Forelimb muscle (tissue), 1 donor: ENCODE data around the gene C2orf49. TPM values are rescaled to one million over a fixed set of nuclear protein-coding genes. Genes with fewer than 3 reads are reported as not detected.

Experiments
- DNase-seq: peaks from one replicate; pipeline ENCODE4 v3.0.0-alpha.2; 2013; ENCODE audit warnings: low read depth
- polyA plus RNA-seq: library from polyadenylated mRNA; unstranded; fragments of 120-200 nt; gene quantifications from one replicate; pipeline ENCODE4 v1.2.1, GENCODE V29; 2013; ENCODE audit not compliant: insufficient read length

The C2orf49 gene
- polyA plus RNA-seq, 1 donor: 16.6 TPM

DNA sequence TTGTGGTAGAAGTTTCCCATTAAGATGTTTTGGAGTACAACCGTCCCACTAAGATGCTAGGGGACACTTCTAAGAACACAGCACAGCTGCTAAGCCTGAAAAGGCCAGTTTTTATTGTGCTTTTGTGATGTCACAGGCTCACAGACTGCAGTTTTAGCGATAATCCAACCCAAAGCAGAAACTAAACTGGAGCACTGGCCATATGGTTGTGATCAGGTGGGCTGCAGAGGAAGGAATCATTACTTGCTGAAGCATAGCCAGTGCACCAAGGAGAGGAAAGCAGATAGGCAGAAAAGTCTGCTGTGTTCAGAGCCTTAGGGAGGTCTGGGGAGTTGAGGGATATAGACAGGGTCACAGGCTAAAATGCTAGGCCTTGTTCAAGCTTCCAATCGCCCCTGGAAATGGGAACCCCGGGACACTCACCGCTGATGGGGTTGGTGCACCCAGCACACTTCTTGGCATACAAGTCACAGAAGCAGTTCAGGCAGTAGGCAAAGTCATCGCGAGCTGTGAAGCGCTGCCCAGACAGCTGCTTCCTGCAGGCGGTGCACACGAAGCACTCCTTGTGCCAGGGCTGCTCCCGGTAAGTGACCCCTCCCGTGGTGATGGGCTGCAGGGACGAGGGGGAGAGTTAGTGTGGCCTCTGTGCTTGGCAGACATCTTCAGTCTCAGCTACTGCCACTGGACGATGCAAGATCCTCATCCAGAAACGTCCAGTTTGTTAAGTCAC is 25.7 kb downstream of the C2orf49 start:
- peak; percentile 43 for DNase-seq

DNA sequence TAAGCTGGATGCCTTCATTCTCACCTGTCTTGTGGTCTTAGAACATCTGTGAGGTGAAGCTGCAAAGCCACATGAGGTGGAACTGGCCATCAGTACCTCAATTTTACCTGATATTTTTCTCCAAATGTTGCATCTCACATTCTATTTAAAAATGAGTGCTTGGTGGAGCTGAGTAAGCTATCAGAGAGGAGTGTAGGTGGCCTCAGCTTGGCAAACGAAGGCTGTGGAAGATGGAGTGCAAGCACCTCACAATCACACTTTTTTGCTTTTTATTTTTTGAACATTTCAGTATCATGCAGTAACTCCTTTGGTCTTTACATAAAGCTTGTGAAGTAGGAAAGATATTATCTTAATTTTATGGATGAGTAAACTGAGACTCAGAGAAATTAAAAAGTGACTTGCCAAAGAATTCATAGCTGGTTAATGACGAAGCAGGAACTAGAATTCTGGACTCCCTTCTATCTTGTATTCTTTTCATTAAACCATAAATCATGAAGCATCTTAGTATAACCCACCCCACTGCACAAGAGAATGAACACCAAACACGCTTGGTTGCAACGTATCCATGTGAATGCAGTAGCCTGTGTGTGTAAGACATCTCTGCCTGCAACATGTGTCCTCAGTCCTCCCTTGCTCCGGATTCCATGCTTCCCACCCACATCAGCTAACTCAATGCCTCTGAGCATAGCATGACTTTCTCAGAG is 27.2 kb downstream of the C2orf49 start:
- no peak for DNase-seq

DNA sequence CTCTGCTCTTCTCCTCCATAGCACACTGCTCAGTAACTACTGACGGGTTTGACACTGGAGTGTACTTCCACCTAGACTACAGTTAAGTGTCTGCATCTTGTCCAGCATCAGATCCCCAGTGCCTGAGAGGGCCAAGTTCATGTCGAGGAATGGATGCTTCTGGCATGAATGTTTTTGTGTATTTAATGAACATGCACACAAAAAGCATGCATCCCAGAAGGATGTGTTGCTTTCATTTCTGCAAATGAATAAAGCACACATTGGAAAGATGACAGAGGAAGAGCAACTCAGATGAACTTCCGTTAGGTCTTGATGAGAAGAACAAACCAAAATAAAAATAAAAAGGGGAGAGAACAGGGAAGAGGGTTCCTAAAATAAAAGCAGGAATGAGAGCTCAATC is 27.9 kb downstream of the C2orf49 start:
- no peak for DNase-seq

DNA sequence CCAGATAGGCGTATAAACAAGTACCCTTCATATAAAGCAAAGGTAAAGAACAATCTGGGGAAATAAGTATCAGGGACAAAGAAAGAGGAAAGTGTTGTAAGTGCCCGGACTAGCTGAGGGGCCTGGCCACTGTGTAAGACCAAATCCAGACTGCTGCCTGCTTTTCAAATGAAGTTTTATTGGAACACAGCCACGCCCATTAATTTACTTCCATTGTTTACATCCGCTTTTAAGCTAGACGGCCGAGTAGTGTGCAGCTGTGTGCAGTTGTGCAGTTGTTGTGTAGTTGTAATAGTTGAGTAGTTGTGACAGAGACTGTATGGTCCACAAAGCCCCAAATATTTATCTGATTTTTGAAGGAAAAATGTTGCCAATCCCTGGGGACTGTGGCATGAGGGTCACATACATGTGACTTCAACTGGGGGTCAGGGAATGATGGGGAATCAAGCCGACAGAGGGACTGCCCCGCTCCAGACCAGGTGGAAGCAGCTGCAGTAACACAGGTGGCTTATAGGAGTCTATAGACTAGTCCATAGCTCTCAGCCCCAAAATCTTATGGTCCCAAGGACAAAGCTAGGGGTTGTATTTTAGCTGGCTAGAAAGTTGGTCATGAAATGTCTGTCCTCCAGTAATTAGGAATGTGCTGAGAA is 31.5 kb downstream of the C2orf49 start:
- DNase-seq: no peak

DNA sequence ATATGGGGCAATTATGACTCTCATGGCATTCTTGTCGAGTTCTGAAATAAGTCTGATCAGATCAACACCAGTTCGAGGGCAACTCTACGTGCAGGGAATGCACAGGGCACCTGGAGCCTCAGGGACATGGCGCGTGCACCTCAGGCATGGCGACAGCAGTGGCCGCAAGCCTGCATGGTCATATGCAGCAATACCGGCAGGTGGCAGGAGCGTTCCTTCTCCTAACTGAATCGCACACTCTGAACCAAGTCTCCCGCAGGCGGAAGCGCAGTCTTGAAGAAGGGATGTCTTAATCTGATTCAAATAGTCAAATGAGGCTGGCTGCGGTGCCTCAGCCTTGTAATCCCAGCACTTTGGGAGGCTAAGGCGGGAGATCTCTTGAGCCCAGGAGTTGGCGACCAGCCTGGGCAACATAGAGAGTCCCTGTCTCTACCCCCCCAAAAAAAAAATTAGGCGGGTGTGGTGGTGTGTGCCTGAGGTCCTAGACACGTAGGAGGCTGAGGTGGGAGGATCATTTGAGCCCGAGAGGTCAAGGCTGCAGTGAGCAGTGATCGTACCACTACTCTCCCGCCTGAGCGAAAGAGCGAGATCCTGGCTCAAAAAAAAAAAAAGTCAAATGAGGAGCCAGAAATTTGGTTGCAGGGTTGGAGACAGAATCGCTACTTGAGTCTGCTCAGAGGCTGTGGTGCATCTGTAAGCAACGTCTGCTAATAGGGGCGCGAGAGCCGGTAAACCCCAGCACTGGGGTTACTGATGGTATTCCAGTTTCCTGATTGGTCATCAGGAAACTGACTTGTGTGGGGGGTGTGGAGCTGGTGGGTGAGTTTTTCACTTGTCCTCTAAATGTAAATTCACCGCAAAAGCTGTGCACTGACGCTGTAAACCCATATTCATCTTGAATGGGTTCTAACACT is 32.7 kb downstream of the C2orf49 start:
- peak; percentile 68 for DNase-seq

DNA sequence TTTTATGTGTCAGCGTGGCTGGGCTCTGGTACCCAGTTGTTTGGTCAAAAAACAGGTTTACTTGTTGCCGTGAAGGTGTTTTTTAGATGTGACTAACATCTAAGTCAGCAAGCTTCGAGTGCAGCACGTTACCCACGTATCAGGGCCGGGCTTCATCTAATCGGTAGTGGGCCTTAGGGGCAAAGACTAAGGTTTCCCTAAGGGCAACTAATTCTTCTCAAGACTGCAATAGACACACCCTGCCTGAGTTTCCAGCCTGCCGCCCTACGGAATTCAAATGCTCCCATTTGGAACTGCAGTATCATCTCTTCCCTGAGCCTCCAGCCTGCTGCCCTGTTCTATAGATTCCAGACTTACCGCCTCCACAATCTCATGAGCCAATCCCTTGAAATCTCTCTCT is 33.8 kb downstream of the C2orf49 start:
- no peak for DNase-seq

DNA sequence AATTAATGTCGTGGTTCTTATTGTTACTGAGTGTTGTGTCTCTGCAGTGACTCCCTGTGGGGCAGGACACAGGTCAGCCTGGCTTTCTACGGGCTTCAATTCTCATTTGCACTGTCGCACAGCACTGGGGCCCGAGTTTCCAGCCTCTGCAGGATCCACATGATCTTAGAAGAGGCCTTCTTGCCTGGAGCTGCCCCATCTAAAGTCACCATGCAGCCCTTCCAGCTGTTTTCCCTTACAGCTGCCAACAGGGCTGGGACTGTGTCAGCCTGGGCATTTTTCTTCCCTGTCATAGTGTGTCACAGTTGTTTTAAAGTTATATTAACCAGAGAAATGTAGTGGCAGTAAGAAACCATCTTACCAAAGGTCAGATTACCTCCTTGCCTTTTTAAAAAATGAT is 34.5 kb downstream of the C2orf49 start:
- DNase-seq: no peak

DNA sequence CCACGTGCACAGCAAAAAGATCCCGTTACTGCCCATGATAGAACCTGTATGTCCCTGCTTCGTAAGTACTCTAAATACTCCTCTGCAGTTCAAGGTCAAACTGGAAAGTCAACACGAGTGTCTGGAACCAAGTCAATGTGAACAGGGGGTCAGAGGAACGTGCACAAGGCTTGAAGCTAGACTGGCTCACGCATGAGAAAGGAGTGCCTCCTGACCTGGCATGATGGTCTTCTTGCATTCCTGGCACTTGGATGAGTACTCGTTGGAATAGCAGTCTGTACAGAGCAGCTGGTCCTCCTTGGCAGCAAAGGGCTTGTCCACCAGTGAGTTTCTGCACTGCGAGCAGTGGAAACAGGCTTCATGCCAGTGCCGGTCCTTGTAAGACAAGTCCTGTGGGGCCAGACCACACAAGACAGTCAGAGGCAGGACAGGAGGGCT is 36.0 kb downstream of the C2orf49 start:
- DNase-seq: no peak

DNA sequence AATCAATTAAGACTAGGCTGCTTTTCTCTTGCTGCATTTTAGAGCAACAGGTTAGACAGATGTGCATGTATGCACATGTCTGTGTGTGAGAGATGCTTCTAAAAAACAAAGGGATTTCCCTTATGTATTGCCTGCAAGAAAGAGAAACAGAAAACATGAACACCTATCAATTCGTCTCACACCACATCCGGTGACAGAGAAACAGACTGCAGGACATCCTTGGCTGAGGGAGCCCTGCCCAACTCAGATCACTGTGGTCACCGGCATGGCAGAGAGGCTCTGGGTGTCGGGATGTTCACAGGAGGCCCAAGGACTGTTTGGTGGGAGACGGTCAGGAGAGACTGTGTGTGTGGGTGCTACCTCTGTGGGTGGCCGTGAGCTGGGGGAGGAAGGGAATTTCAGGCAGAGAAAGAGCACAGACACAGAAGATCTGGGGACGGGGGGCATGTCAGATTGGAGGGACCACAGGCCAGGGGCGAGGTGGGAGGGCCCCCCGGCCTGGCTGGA is 36.6 kb downstream of the C2orf49 start:
- no peak for DNase-seq

DNA sequence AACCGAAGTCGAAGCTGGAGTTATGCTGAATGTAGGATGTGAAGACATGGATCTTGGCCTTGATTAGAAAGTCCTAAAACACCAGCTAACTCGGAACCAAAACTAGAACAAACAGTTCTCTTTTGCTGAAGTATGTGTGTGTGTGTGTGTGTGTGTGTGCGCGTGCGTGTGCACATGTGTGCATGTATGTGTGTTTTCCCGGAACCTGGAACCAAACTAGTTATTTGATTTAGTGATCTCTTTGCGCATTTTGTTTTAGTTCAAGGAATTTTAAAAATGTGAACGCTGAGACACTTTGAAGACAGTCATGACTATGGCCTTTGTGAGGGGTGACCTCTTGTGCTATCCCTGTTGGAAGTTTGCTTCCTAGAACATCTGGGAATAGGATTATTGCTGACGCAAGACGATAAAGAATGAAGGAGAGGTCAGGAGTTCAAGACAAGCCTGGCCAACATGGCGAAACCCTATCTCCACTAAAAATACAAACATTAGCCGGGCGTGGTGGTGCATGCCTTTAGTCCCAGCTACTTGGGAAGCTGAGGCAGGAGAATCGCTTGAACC is 37.7 kb downstream of the C2orf49 start:
- no peak for DNase-seq

DNA sequence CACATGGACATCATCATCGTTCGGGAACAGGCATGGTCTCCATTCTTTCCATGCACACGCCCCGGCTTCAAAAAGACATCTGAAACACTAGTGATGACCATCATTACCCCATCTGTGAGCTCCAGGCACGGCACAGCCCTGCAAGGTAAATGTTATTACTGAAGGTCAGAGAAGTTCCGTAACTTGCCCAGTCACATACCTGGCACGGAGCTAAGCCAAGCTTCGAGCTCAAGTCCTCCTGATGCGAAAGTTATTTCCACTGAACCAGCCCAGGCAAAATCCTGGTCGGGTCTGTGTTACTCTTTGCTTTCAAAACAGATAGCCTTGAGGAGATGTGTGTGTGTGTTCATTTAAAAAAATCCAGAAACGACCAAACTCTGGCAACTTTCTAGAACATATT is 38.7 kb downstream of the C2orf49 start:
- DNase-seq: no peak

DNA sequence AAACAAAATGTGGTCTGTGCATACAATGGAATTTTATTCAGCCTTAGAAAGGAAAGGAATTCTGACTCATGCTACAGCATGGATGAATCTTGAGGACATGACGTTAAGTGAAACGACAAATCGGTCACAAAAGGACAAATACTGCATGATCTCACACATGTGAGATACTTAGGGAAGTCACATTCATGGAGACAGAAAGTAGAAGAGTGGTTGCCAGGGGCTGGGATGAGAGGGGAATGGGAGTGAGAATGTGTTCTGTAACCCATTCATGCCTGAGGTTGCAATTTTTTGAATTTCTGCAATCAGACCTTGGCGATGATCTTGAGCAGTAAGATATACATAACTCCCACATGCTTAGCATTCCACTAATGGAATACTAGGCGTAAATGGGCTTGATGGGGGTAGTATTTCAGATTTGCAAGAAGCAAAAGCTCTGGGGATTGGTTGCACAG is 39.5 kb downstream of the C2orf49 start:
- no peak for DNase-seq

DNA sequence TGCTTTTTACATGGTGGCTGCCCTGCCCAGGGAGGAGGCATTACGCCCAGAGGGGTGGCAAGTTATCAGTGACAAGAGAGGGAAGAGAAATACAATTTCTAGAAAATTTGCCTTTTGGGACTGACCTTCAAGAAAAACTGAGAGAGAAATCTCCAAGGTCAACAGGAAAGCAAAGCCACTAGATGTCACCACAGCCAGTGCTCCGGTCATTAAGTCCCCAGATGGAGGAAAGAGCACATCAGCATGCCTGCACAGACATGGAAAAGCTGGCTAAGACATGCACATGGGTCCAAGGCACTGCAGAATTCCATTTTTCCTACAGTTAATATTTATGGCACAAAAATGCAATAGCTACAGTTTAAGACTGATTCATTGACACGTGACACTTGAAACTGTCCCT is 40.5 kb downstream of the C2orf49 start:
- no peak for DNase-seq

DNA sequence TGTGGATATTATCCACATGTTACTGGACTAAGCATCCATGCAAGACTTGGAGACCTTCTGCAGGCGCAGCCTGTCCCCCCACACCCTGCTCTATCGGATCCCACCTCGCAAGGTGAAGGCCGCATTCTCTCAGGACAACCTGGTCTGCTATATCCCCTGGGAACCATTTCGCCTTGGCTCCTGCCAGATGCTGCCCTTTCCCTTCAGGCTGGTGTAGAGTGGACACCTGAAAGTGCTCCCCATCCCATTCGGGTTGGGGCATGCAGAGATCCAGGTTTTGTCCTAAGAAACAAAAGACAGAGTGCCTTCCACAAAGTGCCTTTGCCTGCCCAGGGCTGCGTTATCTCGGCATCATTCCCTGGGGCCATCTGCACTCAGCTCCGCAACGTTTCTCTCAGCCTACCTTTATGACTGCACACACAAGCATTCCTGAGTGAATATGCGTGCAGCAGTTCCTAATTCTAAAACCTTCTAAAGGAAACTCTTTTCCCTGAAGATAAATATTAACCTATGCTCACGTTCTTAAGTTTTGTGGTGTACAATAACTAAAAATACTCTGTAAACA is 41.0 kb downstream of the C2orf49 start:
- DNase-seq: no peak

DNA sequence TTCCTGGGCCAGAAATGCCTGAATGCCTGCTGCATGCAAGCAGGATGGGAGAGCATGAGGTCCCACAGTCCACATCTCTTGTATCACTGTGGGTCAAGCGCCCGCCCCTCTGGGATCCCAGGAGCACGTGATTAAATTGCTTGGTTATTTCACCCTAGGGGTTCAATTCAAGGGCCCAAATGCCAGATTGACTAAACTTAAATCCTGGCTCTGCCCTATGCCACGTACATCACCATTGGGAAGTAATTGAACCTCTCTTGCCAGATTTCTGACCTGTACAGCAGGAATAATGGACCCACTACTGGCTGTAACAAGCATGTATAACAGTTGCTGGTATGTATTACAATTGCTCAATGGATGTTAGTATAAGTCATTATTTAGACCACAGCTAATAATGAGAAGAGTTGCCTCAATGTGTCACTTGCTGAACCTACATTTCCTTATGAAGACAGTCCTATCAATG is 41.6 kb downstream of the C2orf49 start:
- DNase-seq: no peak

DNA sequence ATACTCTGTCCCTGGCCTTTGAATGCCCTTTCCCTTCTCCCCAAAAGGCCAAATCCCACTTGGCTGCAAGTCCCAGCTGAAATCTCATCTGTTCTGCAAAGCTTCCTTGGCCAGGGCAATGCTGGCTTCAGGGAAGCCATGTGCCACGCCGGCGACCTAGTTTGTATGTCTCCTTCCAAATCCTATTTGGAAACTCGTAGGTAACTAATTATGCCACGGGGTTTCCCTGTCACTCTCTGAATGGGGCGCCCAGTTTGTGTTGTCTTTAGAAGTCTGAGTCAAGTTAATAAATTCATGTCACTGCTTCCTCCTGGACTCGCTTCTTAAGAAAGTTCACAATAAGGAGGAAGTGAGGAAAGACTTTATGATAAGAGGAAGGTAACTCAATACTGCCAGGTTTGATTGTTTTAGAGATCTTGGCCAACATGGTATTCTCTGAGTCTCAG is 42.4 kb downstream of the C2orf49 start:
- DNase-seq: no peak

DNA sequence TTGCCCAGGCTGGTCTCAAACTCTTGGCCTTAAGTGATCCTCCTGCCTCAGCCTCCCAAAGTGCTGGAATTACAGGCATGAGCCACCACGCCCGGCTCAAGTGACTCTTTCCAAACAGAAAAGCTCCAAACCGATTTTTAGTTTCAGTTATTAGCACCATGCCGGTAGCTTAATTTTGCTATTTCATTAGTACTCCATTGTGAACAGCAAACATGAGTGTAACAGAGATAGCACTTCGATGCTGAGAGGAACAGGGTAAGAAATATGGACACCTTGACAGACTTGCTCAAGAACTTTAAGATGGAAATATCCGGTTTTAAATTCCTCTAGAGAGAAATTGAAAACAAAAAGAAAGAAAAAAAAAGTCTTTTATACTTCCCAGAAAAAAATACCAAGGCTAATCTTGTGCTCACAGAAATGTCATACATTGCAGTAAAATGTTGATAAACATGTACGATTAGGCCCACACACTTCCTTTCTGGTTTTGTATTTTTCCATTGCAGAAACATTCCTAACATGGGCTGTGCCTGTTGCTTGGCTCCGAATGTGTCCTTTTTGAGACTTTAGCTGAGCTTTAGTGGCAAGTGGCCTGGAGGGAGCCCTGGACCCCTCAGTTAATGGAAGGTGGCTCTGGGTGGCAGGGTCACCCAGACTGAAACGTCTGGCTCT is 43.2 kb downstream of the C2orf49 start:
- no peak for DNase-seq

DNA sequence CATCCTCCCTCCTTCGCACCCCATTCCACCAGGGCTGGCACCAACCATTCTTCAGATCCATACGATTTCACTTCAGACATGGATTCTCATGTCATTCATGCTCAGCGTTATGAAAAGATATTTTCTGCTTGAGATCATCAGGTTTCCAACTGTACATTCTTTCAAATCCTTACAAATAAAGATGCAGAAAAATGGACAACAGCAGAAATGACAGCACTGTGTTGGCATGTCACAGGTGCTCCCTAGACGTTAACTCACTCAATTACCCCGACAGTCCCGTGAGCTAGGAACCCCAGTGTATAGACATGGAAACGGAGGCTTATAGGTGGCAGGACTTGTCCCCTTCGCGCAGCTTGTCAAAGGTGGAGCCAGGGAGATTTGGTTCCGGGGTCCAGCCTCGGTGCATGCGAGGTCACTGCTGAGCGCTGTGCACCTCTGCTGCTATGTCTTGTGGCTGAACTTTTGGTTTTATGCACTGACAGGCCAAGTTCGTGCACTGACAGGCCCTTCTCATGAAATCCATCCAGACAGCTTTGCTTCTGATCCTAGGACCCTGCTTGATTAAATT is 43.8 kb downstream of the C2orf49 start:
- DNase-seq: no peak

DNA sequence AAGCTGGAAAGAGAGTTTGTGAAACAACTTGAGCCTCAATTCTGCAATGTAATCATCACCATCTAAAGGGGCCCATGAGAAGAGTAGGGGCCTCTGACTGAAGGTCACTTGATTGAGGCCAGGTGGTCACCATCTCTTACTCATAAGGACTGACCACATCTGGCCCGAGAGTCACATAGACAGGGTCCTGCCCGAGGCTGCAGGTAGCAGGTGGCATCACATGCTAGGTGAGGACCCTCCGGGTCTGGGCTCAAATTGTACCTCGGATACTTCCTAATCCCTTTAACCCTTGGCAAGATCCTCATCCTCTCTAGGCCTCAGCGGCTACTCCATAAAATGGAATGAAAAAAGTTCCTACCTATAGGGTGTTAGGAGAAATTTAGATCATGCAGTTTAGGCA is 44.8 kb downstream of the C2orf49 start:
- no peak for DNase-seq
